Purkinje cell (primary cell): ENCODE data around the gene BAIAP2L2. TPM values are rescaled to one million over a fixed set of nuclear protein-coding genes. Genes with fewer than 3 reads are reported as not detected.

Source experiments
- polyA plus RNA-seq: library from polyadenylated mRNA; unstranded; fragments of >200 nt; fragmentation: Nextera tagmentation; gene quantifications from 2 replicates; pipeline ENCODE4 v1.2.1, GENCODE V29; 2014

BAIAP2L2 gene, protein sequence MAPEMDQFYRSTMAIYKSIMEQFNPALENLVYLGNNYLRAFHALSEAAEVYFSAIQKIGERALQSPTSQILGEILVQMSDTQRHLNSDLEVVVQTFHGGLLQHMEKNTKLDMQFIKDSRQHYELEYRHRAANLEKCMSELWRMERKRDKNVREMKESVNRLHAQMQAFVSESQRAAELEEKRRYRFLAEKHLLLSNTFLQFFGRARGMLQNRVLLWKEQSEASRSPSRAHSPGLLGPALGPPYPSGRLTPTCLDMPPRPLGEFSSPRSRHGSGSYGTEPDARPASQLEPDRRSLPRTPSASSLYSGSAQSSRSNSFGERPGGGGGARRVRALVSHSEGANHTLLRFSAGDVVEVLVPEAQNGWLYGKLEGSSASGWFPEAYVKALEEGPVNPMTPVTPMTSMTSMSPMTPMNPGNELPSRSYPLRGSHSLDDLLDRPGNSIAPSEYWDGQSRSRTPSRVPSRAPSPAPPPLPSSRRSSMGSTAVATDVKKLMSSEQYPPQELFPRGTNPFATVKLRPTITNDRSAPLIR
- polyA plus RNA-seq: not detected in 2 replicates

GRCh38 chr22:38110008-38110862 lies at the start of gene BAIAP2L2:
Gene BAIAP2L2 (minus strand): TSS chr22:38110684. CDS start chr22:38110525, 159 bp downstream.

GRCh38 chr22:38083931-38084631 lies 26.4 kb downstream of the BAIAP2L2 start, which contains the start of gene SLC16A8:
Gene SLC16A8 (minus strand): TSS chr22:38084184. CDS start chr22:38082873, 1,311 bp downstream.

GRCh38 chr22:38056969-38057891 lies 53.3 kb downstream of the BAIAP2L2 start, which contains the start of gene PICK1:
Gene PICK1 (plus strand): TSS chr22:38057404. CDS start chr22:38057810, 406 bp downstream.

Other genes with a start within 250 kb of the BAIAP2L2 start
- 0.24 TPM in 1 of 2 replicates, not detected in the other for gene MICALL1, start 204.4 kb downstream of the BAIAP2L2 start, polyA plus RNA-seq
- 0.69 and 4.0 TPM in 2 replicates for gene C22orf23, start 157.1 kb downstream of the BAIAP2L2 start, polyA plus RNA-seq
- 254 and 303 TPM in 2 replicates for gene POLR2F, start 157.0 kb downstream of the BAIAP2L2 start, polyA plus RNA-seq
- gene SOX10, start 126.1 kb downstream of the BAIAP2L2 start, polyA plus RNA-seq: 0.29 and 1.9 TPM in 2 replicates
- gene PICK1, start 53.3 kb downstream of the BAIAP2L2 start, polyA plus RNA-seq: 2.5 and 3.9 TPM in 2 replicates
- gene SLC16A8, start 26.5 kb downstream of the BAIAP2L2 start, polyA plus RNA-seq: not detected in 2 replicates
- 0.54 and 0.91 TPM in 2 replicates for gene PLA2G6, start 71.1 kb upstream of the BAIAP2L2 start, polyA plus RNA-seq
- 0.56 TPM in 1 of 2 replicates, not detected in the other for gene MAFF, start 91.3 kb upstream of the BAIAP2L2 start, polyA plus RNA-seq
- gene TMEM184B, start 162.3 kb upstream of the BAIAP2L2 start, polyA plus RNA-seq: 15.5 and 24.6 TPM in 2 replicates
- gene CSNK1E, start 206.7 kb upstream of the BAIAP2L2 start, polyA plus RNA-seq: 7.1 and 9.3 TPM in 2 replicates